H1 (cell line): ENCODE measurements around the gene PRKN. TPM values are rescaled to one million over a fixed set of nuclear protein-coding genes. Genes with fewer than 3 reads are reported as not detected.

Source experiments
- CTCF ChIA-PET: fragments of 300-600 bp; sonication (Branson Sonifier 250); formaldehyde crosslinking; loops from one replicate; lab custom pipeline; 2021; ENCODE audit not compliant: partially characterized antibody; lab: Charles Lee
- POLR2A ChIA-PET: fragments of 300-600 bp; sonication (Branson Sonifier 250); formaldehyde crosslinking; loops from one replicate; lab custom pipeline; 2021; ENCODE audit warnings: inconsistent platforms; ENCODE audit not compliant: partially characterized antibody; lab: Charles Lee
- DNase-seq, 2 experiments: peaks; one replicate each; pipeline versions ENCODE4 v3.0.0 to v3.0.0-alpha.2; 2010 to 2022; ENCODE audit warnings: low spot score in 2 of 2, low read depth in 1 of 2, mixed read lengths in 1 of 2
- FAIRE-seq: peaks from 2 replicates; lab custom pipeline; 2011; peaks lifted over from hg19 to GRCh38; lab: Jason Lieb, UNC
- H2AFZ ChIP-seq: 2 replicates; pipeline ENCODE4 v1.8.1; 2012; ENCODE audit warnings: low read length, inconsistent platforms
- H2AK5ac ChIP-seq: 2 replicates; pipeline ENCODE4 v1.6.1; 2013; ENCODE audit warnings: low read depth, low read length
- H2BK120ac ChIP-seq: replicated peaks from 2 replicates; pipeline ENCODE3; 2013; ENCODE audit warnings: low read depth, low read length, inconsistent platforms
- H2BK12ac ChIP-seq: 2 replicates; pipeline ENCODE4 v1.6.1; 2013; ENCODE audit warnings: low read depth, low read length
- H2BK15ac ChIP-seq: 2 replicates; pipeline ENCODE4 v1.6.1; 2013; ENCODE audit warnings: low read length
- H2BK20ac ChIP-seq: 2 replicates; pipeline ENCODE4 v1.6.1; 2013; ENCODE audit warnings: low read length
- H2BK5ac ChIP-seq: 2 replicates; pipeline ENCODE4 v1.6.1; 2013; ENCODE audit warnings: low read depth, low read length
- H3K14ac ChIP-seq: 2 replicates; pipeline ENCODE4 v1.6.1; 2013; ENCODE audit warnings: inconsistent platforms; ENCODE audit not compliant: insufficient read length
- H3K18ac ChIP-seq: 2 replicates; pipeline ENCODE4 v1.6.1; 2013; ENCODE audit warnings: low read length; ENCODE audit errors: extremely low read depth
- H3K23ac ChIP-seq: 2 replicates; pipeline ENCODE4 v1.6.1; 2013; ENCODE audit warnings: inconsistent platforms; ENCODE audit not compliant: insufficient read length
- H3K23me2 ChIP-seq: 2 replicates; pipeline ENCODE4 v1.6.1; 2013; ENCODE audit warnings: low read depth, low read length
- H3K27ac ChIP-seq: 2 replicates; pipeline ENCODE4 v1.6.1; 2011; ENCODE audit warnings: low read depth, low read length, inconsistent platforms
- H3K27me3 ChIP-seq, 4 experiments: replicated peaks in 1 of 4; 1 replicate in 1 of 4; 2 replicates in 3 of 4; pipeline versions ENCODE4 v1.6.1 to v1.8.1; 2011 to 2013; ENCODE audit warnings: low read length in 3 of 4, mild to moderate bottlenecking in 3 of 4, inconsistent platforms in 2 of 4, mixed read lengths in 2 of 4, moderate library complexity in 1 of 4; ENCODE audit not compliant: control insufficient read depth in 3 of 4, insufficient read depth in 3 of 4; ENCODE audit errors: extremely low read depth in 1 of 4
- H3K36me3 ChIP-seq, 4 experiments: 2 replicates each; pipeline versions ENCODE4 v1.6.1 to v1.8.1; 2011 to 2013; ENCODE audit warnings: mild to moderate bottlenecking in 4 of 4, low read length in 3 of 4, moderate library complexity in 2 of 4, control low read depth in 1 of 4, inconsistent platforms in 1 of 4; ENCODE audit not compliant: insufficient read depth in 4 of 4, control insufficient read depth in 2 of 4
- H3K4ac ChIP-seq: replicated peaks from 2 replicates; pipeline ENCODE3; 2013; ENCODE audit warnings: low read length, low read depth, mixed read lengths, inconsistent platforms; ENCODE audit not compliant: insufficient read length
- H3K4me1 ChIP-seq, 4 experiments: replicated peaks in 1 of 4; 1 replicate in 1 of 4; 2 replicates in 3 of 4; pipeline versions ENCODE4 v1.6.1 to v1.8.1; 2011 to 2013; ENCODE audit warnings: low read length in 3 of 4, inconsistent platforms in 2 of 4, mixed read lengths in 1 of 4; ENCODE audit not compliant: insufficient read depth in 4 of 4, control insufficient read depth in 3 of 4
- H3K4me2 ChIP-seq, 2 experiments: 2 replicates each; pipeline versions ENCODE4 v1.6.1 to v1.8.1; 2011 to 2013; ENCODE audit warnings: low read depth in 2 of 2, low read length in 2 of 2, control low read depth in 1 of 2, inconsistent platforms in 1 of 2, mild to moderate bottlenecking in 1 of 2; ENCODE audit not compliant: insufficient read depth in 1 of 2
- H3K4me3 ChIP-seq, 4 experiments: fragments of 200-600, 300-600 bp in 1 of 4; sonication (generic), shearing (Covaris generic), sonication (Bioruptor Twin) in 1 of 4; 2 replicates each; pipeline versions ENCODE4 v1.5.1 to v1.8.1; 2011 to 2016; ENCODE audit warnings: low read length in 4 of 4, low read depth in 3 of 4, control low read depth in 2 of 4, inconsistent platforms in 2 of 4, mild to moderate bottlenecking in 2 of 4, mixed read lengths in 1 of 4, moderate library complexity in 1 of 4; ENCODE audit not compliant: insufficient read depth in 2 of 4; ENCODE audit errors: extremely low read depth in 1 of 4
- H3K56ac ChIP-seq: replicated peaks from 2 replicates; pipeline ENCODE3; 2013; ENCODE audit warnings: low read depth, mild to moderate bottlenecking, mixed read lengths, low read length, inconsistent platforms; ENCODE audit not compliant: insufficient read length
- H3K79me1 ChIP-seq: 2 replicates; pipeline ENCODE4 v1.6.1; 2013; ENCODE audit warnings: low read depth, low read length, control low read depth
- H3K79me2 ChIP-seq, 2 experiments: 2 replicates each; pipeline versions ENCODE4 v1.6.1 to v1.8.1; 2012 to 2013; ENCODE audit warnings: low read length in 2 of 2, mild to moderate bottlenecking in 2 of 2, inconsistent platforms in 1 of 2; ENCODE audit not compliant: insufficient read depth in 2 of 2, control insufficient read depth in 1 of 2
- H3K9ac ChIP-seq, 4 experiments: replicated peaks in 1 of 4; 1 replicate in 1 of 4; 2 replicates in 3 of 4; pipeline versions ENCODE4 v1.6.1 to v1.8.1; 2011 to 2013; ENCODE audit warnings: low read depth in 3 of 4, low read length in 3 of 4, control low read depth in 2 of 4, mild to moderate bottlenecking in 2 of 4, moderate library complexity in 2 of 4, inconsistent platforms in 1 of 4; ENCODE audit errors: extremely low read depth in 1 of 4
- H3K9me3 ChIP-seq, 2 experiments: 2 replicates each; pipeline versions ENCODE4 v1.6.1 to v1.8.1; 2012 to 2013; ENCODE audit warnings: mild to moderate bottlenecking in 2 of 2, moderate library complexity in 2 of 2, control low read depth in 1 of 2, inconsistent platforms in 1 of 2, low read depth in 1 of 2, low read length in 1 of 2, mixed read lengths in 1 of 2; ENCODE audit not compliant: insufficient read depth in 2 of 2
- H4K20me1 ChIP-seq, 2 experiments: replicated peaks in 1 of 2; 2 replicates each; pipeline versions ENCODE3 to v1.8.1; 2011 to 2013; ENCODE audit warnings: inconsistent platforms in 2 of 2, low read length in 2 of 2, mild to moderate bottlenecking in 1 of 2; ENCODE audit not compliant: insufficient read depth in 2 of 2, control insufficient read depth in 1 of 2
- H4K5ac ChIP-seq: 2 replicates; pipeline ENCODE4 v1.6.1; 2013; ENCODE audit warnings: low read length, low read depth, mixed read lengths, inconsistent platforms; ENCODE audit not compliant: insufficient read length
- H4K8ac ChIP-seq: 2 replicates; pipeline ENCODE4 v1.8.0; 2013; ENCODE audit warnings: mild to moderate bottlenecking, moderate library complexity, low read length, inconsistent platforms; ENCODE audit not compliant: insufficient read depth; ENCODE audit errors: extremely low read depth
- H4K91ac ChIP-seq: replicated peaks from 2 replicates; pipeline ENCODE3; 2013; ENCODE audit warnings: low read length, mixed read lengths, inconsistent platforms; ENCODE audit not compliant: insufficient read length
- SP4 ChIP-seq: IDR thresholded peaks from 2 replicates; pipeline ENCODE4 v1.6.1; 2012; ENCODE audit warnings: low read length, inconsistent platforms
- WGBS, 2 experiments: shearing (Covaris generic) in 1 of 2; methylation state at CpG; one replicate each; pipeline versions ENCODE4 v1.1.6 to v1.1.7; 2013 to 2015; ENCODE audit warnings: low lambda C conversion rate in 2 of 2, mixed read lengths in 2 of 2, inconsistent platforms in 1 of 2, low coverage in 1 of 2, missing lambda C conversion rate in 1 of 2; ENCODE audit not compliant: insufficient replicate concordance in 2 of 2, insufficient coverage in 1 of 2, insufficient read length in 1 of 2; ENCODE audit errors: extremely low coverage in 1 of 2, missing lambda C conversion rate in 1 of 2; 5-methylcytosine and 5-hydroxymethylcytosine counted together
- polyA plus RNA-seq, 7 experiments: library from polyadenylated mRNA; depleted of rRNA in 3 of 7; stranded (reverse) in 5 of 7; unstranded in 2 of 7; fragments of >200 nt in 5 of 7; fragments of 200-250 nt in 2 of 7; gene quantifications; 1 replicate in 5 of 7; 2 replicates in 1 of 7; 4 replicates in 1 of 7; pipeline versions ENCODE4 v1.2.1 to v1.2.3, GENCODE V29; 2011 to 2013; ENCODE audit warnings: missing spikeins in 2 of 7, mixed read lengths in 2 of 7
- total RNA-seq: library from RNA; stranded (reverse); fragmentation: NEBNext Ultra II Directional; extraction: Animal tissue kit (Norgen Biotek cat#: 25700); gene quantifications from 2 replicates; pipeline ENCODE4 v1.2.1, GENCODE V29; 2021
- TF ChIP-seq, protein P1 (sequence below), 3 experiments: IDR thresholded peaks; 1 replicate in 2 of 3; 2 replicates in 1 of 3; pipeline versions ENCODE4 v1.5.1 to v1.6.1; 2011; ENCODE audit warnings: low read length in 3 of 3, mild to moderate bottlenecking in 3 of 3, inconsistent platforms in 2 of 3, low read depth in 1 of 3, moderate library complexity in 1 of 3; ENCODE audit not compliant: insufficient read depth in 1 of 3; ENCODE audit errors: control extremely low read depth in 1 of 3

The PRKN gene
- total and polyA plus RNA-seq, 2 of the 8 experiments (the other 6 are each of a cell fraction or from before 2014, with no cell fraction given): 0.13 to 0.29 TPM

DNA sequence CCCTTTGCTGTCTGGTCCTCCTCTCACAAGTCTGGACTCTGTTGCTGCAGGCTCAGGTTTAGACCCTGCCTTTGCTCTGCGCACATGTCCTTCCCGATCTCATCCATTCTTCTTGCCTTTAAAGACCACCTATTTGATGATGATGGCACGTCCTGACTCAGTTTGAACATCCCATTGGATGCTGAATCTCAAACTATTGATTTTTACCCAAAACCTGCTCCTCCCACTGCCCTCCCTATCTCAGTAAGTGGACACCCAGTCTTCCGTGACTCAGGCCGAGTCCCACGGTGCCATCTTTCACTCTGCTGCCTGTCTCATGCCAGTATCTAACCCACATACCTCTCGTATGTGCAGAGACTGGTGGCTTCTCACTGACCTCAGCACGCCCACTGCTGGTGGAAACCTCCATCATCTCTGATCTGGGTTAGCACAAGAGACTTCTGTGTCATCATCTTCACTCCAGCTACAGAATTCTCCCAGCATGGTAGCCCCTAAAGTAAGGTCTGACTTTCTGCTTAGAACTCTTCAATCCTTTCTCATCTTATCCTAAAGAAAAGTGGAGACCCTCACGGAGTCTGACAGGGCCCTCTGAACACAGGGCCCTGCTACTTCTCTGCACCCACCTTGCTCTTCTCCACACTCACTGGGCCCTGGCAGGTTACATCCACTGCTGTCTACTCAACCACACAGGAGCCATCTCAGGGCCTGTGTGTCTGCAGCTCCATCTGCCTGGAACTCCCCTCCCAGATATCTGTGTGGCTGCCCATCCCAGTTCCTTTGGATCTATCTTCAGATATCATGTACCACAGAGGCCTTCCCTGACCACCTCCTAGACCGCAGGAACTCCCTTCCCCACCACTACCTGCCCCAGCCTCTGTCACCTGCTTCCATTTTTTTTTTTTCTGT, 1066.6 kb downstream of the PRKN start:
- no peak overlapping the region for H2BK20ac ChIP-seq

More for the DNA sequence above, 1066.6 kb downstream of the PRKN start:
- H3K9ac ChIP-seq: no peak overlapping the region
- FAIRE-seq: no peak
- no peak overlapping the region for H2AFZ ChIP-seq
- no peak overlapping the region for H3K18ac ChIP-seq
- no peak overlapping the region for H2BK12ac ChIP-seq
- POLR2A ChIA-PET: no interaction called here
- H3K4me1 ChIP-seq: no peaks in the 10 kb centered on the region
- TF ChIP-seq SP4: no peak
- TF ChIP-seq, protein P1, sequence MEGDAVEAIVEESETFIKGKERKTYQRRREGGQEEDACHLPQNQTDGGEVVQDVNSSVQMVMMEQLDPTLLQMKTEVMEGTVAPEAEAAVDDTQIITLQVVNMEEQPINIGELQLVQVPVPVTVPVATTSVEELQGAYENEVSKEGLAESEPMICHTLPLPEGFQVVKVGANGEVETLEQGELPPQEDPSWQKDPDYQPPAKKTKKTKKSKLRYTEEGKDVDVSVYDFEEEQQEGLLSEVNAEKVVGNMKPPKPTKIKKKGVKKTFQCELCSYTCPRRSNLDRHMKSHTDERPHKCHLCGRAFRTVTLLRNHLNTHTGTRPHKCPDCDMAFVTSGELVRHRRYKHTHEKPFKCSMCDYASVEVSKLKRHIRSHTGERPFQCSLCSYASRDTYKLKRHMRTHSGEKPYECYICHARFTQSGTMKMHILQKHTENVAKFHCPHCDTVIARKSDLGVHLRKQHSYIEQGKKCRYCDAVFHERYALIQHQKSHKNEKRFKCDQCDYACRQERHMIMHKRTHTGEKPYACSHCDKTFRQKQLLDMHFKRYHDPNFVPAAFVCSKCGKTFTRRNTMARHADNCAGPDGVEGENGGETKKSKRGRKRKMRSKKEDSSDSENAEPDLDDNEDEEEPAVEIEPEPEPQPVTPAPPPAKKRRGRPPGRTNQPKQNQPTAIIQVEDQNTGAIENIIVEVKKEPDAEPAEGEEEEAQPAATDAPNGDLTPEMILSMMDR (IDR thresholded peaks at IDR 0.05; ENCODE audit: control extremely low read depth in 1 of 3, insufficient read depth in 1 of 3, low read depth in 1 of 3, low read length in 3 of 3): peak in 1 of 3 experiments; percentile 8; a peak in 1 of 4 replicates
- H2AK5ac ChIP-seq: no peak overlapping the region
- no peaks in the 10 kb centered on the region for H3K79me2 ChIP-seq
- no peak overlapping the region for H3K14ac ChIP-seq
- no peaks in the 10 kb centered on the region for H3K27me3 ChIP-seq
- H3K4me3 ChIP-seq: no peak overlapping the region
- no peak overlapping the region for H3K56ac ChIP-seq
- no peak overlapping the region for H4K5ac ChIP-seq
- H4K8ac ChIP-seq: no peak overlapping the region
- H3K4me2 ChIP-seq: no peak overlapping the region
- H3K23ac ChIP-seq: no peak overlapping the region
- no peak overlapping the region for H3K27ac ChIP-seq
- H2BK5ac ChIP-seq: no peak overlapping the region
- peaks cover 14 to 16% of the 10 kb centered on the region in 2 experiments; a peak in 3 of 4 replicates for H3K9me3 ChIP-seq
- H3K79me1 ChIP-seq: no peaks in the 10 kb centered on the region
- H4K91ac ChIP-seq: no peak overlapping the region
- CTCF ChIA-PET: interaction anchor here (1.0 kb wide), 1 partner anchor 85 kb away, joined by 3 read pairs; no protein-coding TSS in a partner anchor
- H2BK15ac ChIP-seq: no peak overlapping the region
- H3K23me2 ChIP-seq: no peaks in the 10 kb centered on the region
- no peaks in the 10 kb centered on the region for H4K20me1 ChIP-seq
- H3K36me3 ChIP-seq: no peaks in the 10 kb centered on the region
- no peak overlapping the region for H3K4ac ChIP-seq
- 85% methylated on average over 9 of the region's 10 CpGs; no CpG with 5 or more reads in 1 of the 2 experiments for WGBS, 2 experiments
- DNase-seq: no peak
- H2BK120ac ChIP-seq: no peak overlapping the region
